NT2/D1 (cell line): ENCODE results near the gene PGLYRP2.

Source experiments
- SUZ12 ChIP-seq: IDR thresholded peaks from 2 replicates; pipeline ENCODE4 v1.6.1; 2011; ENCODE audit not compliant: insufficient read length, insufficient read depth; ENCODE audit errors: extremely low read depth
- YY1 ChIP-seq: IDR thresholded peaks from 2 replicates; pipeline ENCODE4 v1.6.1; 2011; ENCODE audit not compliant: insufficient read length, insufficient read depth
- ZNF274 ChIP-seq: IDR thresholded peaks from 2 replicates; pipeline ENCODE4 v1.6.1; 2011; ENCODE audit warnings: mild to moderate bottlenecking, low read depth, low read length

- no peak for TF ChIP-seq YY1
- no peak for TF ChIP-seq SUZ12
- TF ChIP-seq ZNF274, result no peak
These were observed 31.1 kb downstream of the PGLYRP2 start for GRCh38 chr19:15448044-15448777.
